ENCODE data around the gene IFRD1. TPM values are rescaled to one million over a fixed set of nuclear protein-coding genes. Genes with fewer than 3 reads are reported as not detected.

IFRD1 gene
- total and polyA plus RNA-seq, 2 experiments from 2014 or later, result 69.9 to 114 TPM

DNA sequence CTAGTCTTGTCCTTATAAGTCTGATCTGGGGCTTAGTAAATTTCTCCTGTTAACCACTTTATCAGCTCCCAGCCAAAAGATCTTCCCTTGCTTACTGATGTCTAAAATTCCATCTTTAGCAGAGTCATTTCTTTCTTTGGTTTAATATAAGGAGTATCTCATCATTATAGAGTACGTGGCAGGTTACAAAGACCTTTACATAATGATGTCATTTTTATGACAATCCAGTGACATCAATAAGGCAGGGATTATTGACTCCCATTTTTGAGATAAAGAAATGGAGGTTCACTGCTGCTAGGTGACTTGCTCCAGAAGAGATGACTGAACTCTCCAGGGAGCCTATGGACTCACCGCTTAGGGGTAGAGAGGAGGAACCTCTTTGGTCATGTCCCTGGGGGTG is 8.1 kb upstream of the IFRD1 start:
- Histone ChIP-seq H4K20me1 (ENCODE audit: insufficient read depth, poor library complexity, severe bottlenecking) (no peaks in the 10 kb centered on the region), H3K79me2 (no peaks in the 10 kb centered on the region), H3K27me3 (no peaks in the 10 kb centered on the region), H3K4me3 (no peak overlapping the region), H3K9me2 (replicated peaks; ENCODE audit: insufficient read depth) (no peaks in the 10 kb centered on the region), H3K9me3 (ENCODE audit: low read depth) (no peaks in the 10 kb centered on the region), H3K4me1 (ENCODE audit: insufficient read depth) (no peaks in the 10 kb centered on the region), H3K27ac (no peak overlapping the region), H3K36me3 (replicated peaks; ENCODE audit: insufficient read depth, low read depth) (no peaks in the 10 kb centered on the region), H3K4me2 (no peak overlapping the region), H2AFZ (no peak overlapping the region)
- TF ChIP-seq EZH2phosphoT487 (IDR thresholded peaks at IDR 0.05; ENCODE audit: low read depth, severe bottlenecking, unreplicated experiment) (no peak), EZH2 (IDR thresholded peaks at IDR 0.05; ENCODE audit: borderline replicate concordance) (no peak)
- TF ChIP-seq, protein P1, sequence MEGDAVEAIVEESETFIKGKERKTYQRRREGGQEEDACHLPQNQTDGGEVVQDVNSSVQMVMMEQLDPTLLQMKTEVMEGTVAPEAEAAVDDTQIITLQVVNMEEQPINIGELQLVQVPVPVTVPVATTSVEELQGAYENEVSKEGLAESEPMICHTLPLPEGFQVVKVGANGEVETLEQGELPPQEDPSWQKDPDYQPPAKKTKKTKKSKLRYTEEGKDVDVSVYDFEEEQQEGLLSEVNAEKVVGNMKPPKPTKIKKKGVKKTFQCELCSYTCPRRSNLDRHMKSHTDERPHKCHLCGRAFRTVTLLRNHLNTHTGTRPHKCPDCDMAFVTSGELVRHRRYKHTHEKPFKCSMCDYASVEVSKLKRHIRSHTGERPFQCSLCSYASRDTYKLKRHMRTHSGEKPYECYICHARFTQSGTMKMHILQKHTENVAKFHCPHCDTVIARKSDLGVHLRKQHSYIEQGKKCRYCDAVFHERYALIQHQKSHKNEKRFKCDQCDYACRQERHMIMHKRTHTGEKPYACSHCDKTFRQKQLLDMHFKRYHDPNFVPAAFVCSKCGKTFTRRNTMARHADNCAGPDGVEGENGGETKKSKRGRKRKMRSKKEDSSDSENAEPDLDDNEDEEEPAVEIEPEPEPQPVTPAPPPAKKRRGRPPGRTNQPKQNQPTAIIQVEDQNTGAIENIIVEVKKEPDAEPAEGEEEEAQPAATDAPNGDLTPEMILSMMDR (IDR thresholded peaks at IDR 0.05; ENCODE audit: poor library complexity), result no peak
- no peak for DNase-seq (ENCODE audit: low spot score)
- WGBS (ENCODE audit: low lambda C conversion rate, missing lambda C conversion rate), result 93% methylated on average over 2 of the region's 2 CpGs

DNA sequence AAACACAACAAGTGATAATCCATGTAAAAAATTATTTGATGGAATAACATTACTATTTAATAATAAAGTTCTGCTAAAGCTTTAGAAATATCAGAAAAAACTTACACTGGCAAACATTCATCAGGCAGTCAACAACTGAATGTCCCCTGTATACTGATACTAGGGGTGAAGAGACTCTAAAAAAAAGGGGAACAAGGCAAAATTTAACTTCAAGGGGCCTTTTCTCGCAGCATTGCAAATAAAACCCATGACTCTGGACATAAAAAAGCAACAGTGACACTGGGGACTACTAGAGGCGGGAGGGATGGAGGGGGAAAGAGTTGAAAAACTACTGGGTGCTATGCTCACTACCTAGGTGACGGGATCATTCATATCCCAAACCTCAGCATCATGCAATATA is 5.8 kb upstream of the IFRD1 start:
- Histone ChIP-seq H3K79me2 (no peaks in the 10 kb centered on the region), H3K4me1 (ENCODE audit: insufficient read depth) (no peaks in the 10 kb centered on the region), H3K27ac (no peak overlapping the region), H3K36me3 (replicated peaks; ENCODE audit: insufficient read depth, low read depth) (no peaks in the 10 kb centered on the region), H3K27me3 (no peaks in the 10 kb centered on the region), H3K9me3 (ENCODE audit: low read depth) (no peaks in the 10 kb centered on the region), H4K20me1 (ENCODE audit: insufficient read depth, poor library complexity, severe bottlenecking) (no peaks in the 10 kb centered on the region), H3K9me2 (replicated peaks; ENCODE audit: insufficient read depth) (no peaks in the 10 kb centered on the region), H2AFZ (no peak overlapping the region), H3K4me2 (no peak overlapping the region), H3K4me3 (no peak overlapping the region)
- no peak for TF ChIP-seq EZH2 (IDR thresholded peaks at IDR 0.05; ENCODE audit: borderline replicate concordance)
- no peak for TF ChIP-seq EZH2phosphoT487 (IDR thresholded peaks at IDR 0.05; ENCODE audit: low read depth, severe bottlenecking, unreplicated experiment)
- TF ChIP-seq, protein P1 (IDR thresholded peaks at IDR 0.05; ENCODE audit: poor library complexity), result no peak
- 99% methylated on average over 3 of the region's 3 CpGs for WGBS (ENCODE audit: low lambda C conversion rate, missing lambda C conversion rate)
- DNase-seq (ENCODE audit: low spot score), result no peak

DNA sequence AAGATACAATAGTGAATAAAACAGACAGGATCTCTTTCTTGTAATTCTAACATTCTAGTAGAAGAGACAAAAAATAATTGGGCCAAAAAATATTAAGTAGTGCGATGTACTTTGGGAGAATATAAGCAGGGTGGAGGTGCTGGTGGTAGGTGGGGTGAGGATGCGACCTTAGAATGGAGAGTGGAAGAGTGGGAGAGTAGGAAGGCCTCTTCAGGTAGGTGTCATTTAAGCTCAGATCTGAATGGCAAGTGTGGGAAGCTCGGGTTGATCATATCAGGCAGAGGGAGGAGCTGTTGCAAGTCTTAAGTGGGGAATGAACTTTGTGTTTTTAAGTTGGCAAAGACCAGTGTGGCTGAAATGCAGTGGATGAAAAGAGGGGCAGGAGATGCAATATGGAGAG is 3.8 kb upstream of the IFRD1 start:
- TF ChIP-seq EZH2phosphoT487 (IDR thresholded peaks at IDR 0.05; ENCODE audit: low read depth, severe bottlenecking, unreplicated experiment) (no peak), EZH2 (IDR thresholded peaks at IDR 0.05; ENCODE audit: borderline replicate concordance) (no peak)
- TF ChIP-seq, protein P1 (IDR thresholded peaks at IDR 0.05; ENCODE audit: poor library complexity), result no peak
- Histone ChIP-seq H3K27ac (no peak overlapping the region), H3K9me2 (replicated peaks; ENCODE audit: insufficient read depth) (no peaks in the 10 kb centered on the region), H3K27me3 (no peaks in the 10 kb centered on the region), H3K79me2 (peaks cover 4% of the 10 kb centered on the region), H2AFZ (no peak overlapping the region), H3K36me3 (replicated peaks; ENCODE audit: insufficient read depth, low read depth) (no peaks in the 10 kb centered on the region), H3K4me3 (no peak overlapping the region), H3K9me3 (ENCODE audit: low read depth) (no peaks in the 10 kb centered on the region), H3K4me2 (no peak overlapping the region), H4K20me1 (ENCODE audit: insufficient read depth, poor library complexity, severe bottlenecking) (peaks cover 1% of the 10 kb centered on the region), H3K4me1 (ENCODE audit: insufficient read depth) (no peaks in the 10 kb centered on the region)
- DNase-seq (ENCODE audit: low spot score), result no peak
- WGBS (ENCODE audit: low lambda C conversion rate, missing lambda C conversion rate), result 85% methylated on average over 3 of the region's 3 CpGs

- 93% methylated on average over 3 of the region's 3 CpGs for WGBS (ENCODE audit: low lambda C conversion rate, missing lambda C conversion rate)
- TF ChIP-seq, protein P1 (IDR thresholded peaks at IDR 0.05; ENCODE audit: poor library complexity), result no peak
- no peak for TF ChIP-seq EZH2phosphoT487 (IDR thresholded peaks at IDR 0.05; ENCODE audit: low read depth, severe bottlenecking, unreplicated experiment)
- TF ChIP-seq EZH2 (IDR thresholded peaks at IDR 0.05; ENCODE audit: borderline replicate concordance), result no peak
Measured at GRCh38 chr7:112447406-112447805, 2.9 kb upstream of the IFRD1 start.

More at GRCh38 chr7:112447406-112447805, 2.9 kb upstream of the IFRD1 start:
- no peak overlapping the region for H3K4me2 ChIP-seq
- no peaks in the 10 kb centered on the region for H3K9me2 ChIP-seq (replicated peaks; ENCODE audit: insufficient read depth)
- no peak for DNase-seq (ENCODE audit: low spot score)
- H4K20me1 ChIP-seq (ENCODE audit: insufficient read depth, poor library complexity, severe bottlenecking), result peaks cover 2% of the 10 kb centered on the region
- H3K27ac ChIP-seq, result no peak overlapping the region
- no peaks in the 10 kb centered on the region for H3K27me3 ChIP-seq
- H3K4me3 ChIP-seq, result no peak overlapping the region
- peaks cover 14% of the 10 kb centered on the region for H3K79me2 ChIP-seq
- no peaks in the 10 kb centered on the region for H3K9me3 ChIP-seq (ENCODE audit: low read depth)
- H3K36me3 ChIP-seq (replicated peaks; ENCODE audit: insufficient read depth, low read depth), result no peaks in the 10 kb centered on the region
- H2AFZ ChIP-seq, result no peak overlapping the region
- no peaks in the 10 kb centered on the region for H3K4me1 ChIP-seq (ENCODE audit: insufficient read depth)

Data from hepatocyte (in vitro differentiated cells).